Stomach smooth muscle (tissue), 2 donors: ENCODE measurements around the gene NCKAP1.
"Not testable (repeated sequence)": the region's sequence is repeated elsewhere in the genome, so short reads cannot be mapped to it uniquely, and the experiment has no call there.

ENCODE experiments used
- H3K27ac ChIP-seq: one replicate; pipeline ENCODE4 v1.7.0; 2013; ENCODE audit warnings: mild to moderate bottlenecking, low read length, inconsistent platforms
- H3K27me3 ChIP-seq, 2 donors: one replicate each; pipeline ENCODE4 v1.7.0; 2013; ENCODE audit warnings: low read length in 2 of 2; ENCODE audit not compliant: insufficient read depth in 2 of 2, control insufficient read depth in 1 of 2
- H3K36me3 ChIP-seq, 2 donors: one replicate each; pipeline ENCODE4 v1.7.0; 2013; ENCODE audit warnings: low read length in 2 of 2; ENCODE audit not compliant: control insufficient read depth in 2 of 2, insufficient read depth in 2 of 2
- H3K4me1 ChIP-seq: one replicate; pipeline ENCODE4 v1.7.0; 2013; ENCODE audit warnings: low read length; ENCODE audit not compliant: control insufficient read depth, insufficient read depth
- H3K4me3 ChIP-seq, 2 donors: one replicate each; pipeline ENCODE4 v1.7.0; 2013; ENCODE audit warnings: low read length in 2 of 2
- H3K9ac ChIP-seq, 2 donors: one replicate each; pipeline ENCODE4 v1.7.0; 2013; ENCODE audit warnings: low read length in 2 of 2, mild to moderate bottlenecking in 1 of 2
- H3K9me3 ChIP-seq, 2 donors: one replicate each; pipeline ENCODE4 v1.7.0; 2013; ENCODE audit warnings: low read length in 2 of 2; ENCODE audit not compliant: control insufficient read depth in 2 of 2
- donor health status: healthy.
- donor health status: Pancreatic carcinoma.

NCKAP1 gene

DNA sequence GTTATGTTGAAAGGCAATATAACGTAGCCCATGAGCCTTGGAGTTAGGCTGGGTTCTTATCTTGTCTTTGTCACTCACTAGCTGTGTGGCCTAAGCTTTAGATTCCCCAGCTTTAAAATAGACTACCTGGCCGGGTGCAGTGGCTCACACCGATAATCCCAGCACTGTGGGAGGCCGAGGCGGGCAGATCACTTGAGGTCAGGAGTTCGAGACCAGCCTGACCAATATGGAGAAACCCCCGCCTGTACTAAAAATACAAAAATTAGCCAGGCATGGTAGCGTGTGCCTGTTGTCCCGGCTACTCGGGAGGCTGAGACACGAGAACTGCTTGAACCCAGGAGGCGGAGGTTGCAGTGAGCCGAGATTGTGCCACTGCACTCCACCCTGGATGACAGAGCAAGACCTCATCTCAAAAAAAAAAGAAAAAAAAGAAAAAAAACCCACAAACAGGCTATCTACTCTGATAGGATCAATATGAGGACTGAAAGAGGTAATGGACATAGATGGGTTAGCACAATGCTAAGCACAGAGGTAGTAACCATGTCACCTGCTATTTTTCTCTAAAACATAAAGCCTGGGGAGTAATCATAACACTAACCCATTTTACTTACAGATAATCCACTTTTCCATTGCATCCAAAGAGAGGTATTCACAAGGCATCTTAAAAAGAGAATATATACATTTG lies 43.9 kb downstream of the NCKAP1 start:
- Histone ChIP-seq H3K27me3 (no peaks in the 10 kb centered on the region), H3K9ac (no peak overlapping the region), H3K4me3 (no peak overlapping the region), H3K27ac (no peak overlapping the region), H3K36me3 (peaks cover 14 to 27% of the 10 kb centered on the region in 2 donors), H3K9me3 (no peaks in the 10 kb centered on the region), H3K4me1 (no peaks in the 10 kb centered on the region)

DNA sequence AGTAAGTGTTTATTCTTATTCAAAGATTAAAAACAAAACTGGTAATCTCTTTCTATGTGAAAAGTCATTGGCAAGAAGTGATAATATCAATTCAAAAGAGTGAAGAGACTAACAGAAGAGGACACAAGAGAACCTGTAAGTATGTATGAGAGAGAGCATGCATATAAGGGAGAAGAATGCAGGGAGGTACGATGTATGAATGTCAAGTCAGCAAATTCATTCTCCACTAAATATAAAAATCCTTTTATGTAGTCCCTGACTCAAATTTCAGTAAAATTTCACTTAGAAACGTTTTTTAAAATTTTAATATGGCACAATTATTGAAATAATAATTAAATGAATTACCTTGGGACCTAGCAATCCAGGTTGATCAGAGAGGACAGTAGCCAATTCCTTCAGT lies 55.3 kb downstream of the NCKAP1 start:
- Histone ChIP-seq H3K36me3 (peaks cover 12 to 13% of the 10 kb centered on the region in 2 donors), H3K27me3 (no peaks in the 10 kb centered on the region), H3K9me3 (no peaks in the 10 kb centered on the region), H3K4me3 (no peak overlapping the region), H3K27ac (no peak overlapping the region), H3K4me1 (no peaks in the 10 kb centered on the region), H3K9ac (no peak overlapping the region)

DNA sequence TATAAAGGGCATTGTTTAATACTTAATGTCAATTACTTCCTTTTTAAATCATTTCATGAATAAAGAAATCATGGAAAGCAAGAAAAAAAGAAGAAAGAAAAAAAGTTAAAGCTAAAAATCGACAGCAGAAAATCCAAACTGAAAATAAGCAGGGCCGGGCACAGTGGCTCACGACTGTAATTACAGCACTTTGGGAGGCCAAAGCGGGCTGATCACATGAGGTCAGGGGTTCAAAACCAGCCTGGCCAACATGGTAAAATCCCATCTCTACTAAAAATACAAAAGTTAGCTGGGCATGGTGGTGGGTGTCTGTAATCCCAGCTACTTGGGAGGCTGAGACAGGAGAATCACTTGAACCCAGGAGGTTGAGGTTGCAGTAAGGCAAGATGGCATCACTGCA lies 56.8 kb downstream of the NCKAP1 start:
- not testable (repeated sequence) for H3K4me3 ChIP-seq, H3K9me3 ChIP-seq, H3K4me1 ChIP-seq, H3K27ac ChIP-seq, H3K27me3 ChIP-seq, H3K9ac ChIP-seq
- H3K36me3 ChIP-seq = peaks cover 11 to 12% of the 10 kb centered on the region in 2 donors

DNA sequence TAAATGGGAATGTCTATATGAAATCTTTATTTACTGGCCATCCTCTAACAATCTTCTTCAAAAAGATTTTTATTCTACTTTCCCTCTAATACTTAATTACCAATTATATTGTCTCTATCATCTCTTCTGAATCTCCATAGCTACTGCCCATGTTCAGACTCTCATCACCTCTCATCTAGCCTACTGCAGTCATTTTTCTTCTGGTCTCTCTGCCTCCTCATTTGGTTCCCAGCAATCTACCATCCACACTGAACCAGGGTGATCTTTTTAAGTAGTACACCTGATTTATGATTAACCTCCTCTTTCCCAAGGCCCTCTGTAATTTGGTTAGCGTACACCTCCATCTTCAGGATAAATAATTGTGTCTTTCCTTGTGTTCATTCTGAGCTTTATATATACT lies 57.6 kb downstream of the NCKAP1 start:
- no peaks in the 10 kb centered on the region for H3K27me3 ChIP-seq
- no peak overlapping the region for H3K27ac ChIP-seq
- H3K4me1 ChIP-seq = no peaks in the 10 kb centered on the region
- H3K36me3 ChIP-seq = peaks cover 11 to 12% of the 10 kb centered on the region in 2 donors
- H3K9ac ChIP-seq = no peak overlapping the region
- H3K9me3 ChIP-seq = no peaks in the 10 kb centered on the region
- no peak overlapping the region for H3K4me3 ChIP-seq

DNA sequence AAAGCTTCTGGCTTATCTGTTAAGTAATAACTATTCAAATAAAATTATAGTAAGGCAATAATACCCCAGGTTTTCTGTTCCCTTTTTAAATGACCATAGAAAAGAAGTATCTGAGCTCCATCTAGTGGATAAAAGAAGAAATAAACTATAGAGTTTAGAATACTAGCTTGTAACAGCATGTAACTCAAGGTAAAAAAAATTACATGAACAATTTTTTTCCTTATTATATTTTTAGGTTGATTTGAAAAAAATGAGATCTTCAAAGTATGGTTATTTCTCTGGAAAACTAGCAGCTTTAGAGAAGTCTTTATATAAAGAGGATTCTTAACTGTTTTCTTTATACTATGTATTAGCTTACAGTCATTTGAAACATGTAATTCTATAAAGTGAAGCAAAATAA lies 58.1 kb downstream of the NCKAP1 start:
- H3K27ac ChIP-seq = no peak overlapping the region

DNA sequence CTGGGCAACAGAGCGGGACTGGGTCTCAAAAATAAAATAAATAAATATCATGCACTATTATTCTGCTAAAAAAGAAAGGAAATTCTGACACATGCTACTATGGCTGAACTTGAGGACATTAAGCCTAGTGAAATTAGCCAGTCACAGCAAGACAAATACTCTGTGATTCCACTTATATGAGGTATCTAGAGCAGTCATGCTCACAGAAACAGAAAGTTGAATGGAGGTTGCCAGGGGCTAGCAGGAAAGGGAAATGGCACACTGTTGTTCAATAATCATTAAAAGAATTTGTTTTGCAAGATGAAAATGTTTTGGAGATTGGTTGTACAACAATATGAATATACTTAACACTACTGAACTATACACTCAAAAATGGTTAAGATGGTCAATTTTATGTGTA lies 60.8 kb downstream of the NCKAP1 start:
- H3K27ac ChIP-seq = no peak overlapping the region
- no peak overlapping the region for H3K9ac ChIP-seq
- peaks cover 7 to 12% of the 10 kb centered on the region in 2 donors for H3K36me3 ChIP-seq
- H3K27me3 ChIP-seq = no peaks in the 10 kb centered on the region
- H3K4me1 ChIP-seq = no peaks in the 10 kb centered on the region
- no peaks in the 10 kb centered on the region for H3K9me3 ChIP-seq
- no peak overlapping the region for H3K4me3 ChIP-seq

More for the DNA sequence above, 58.1 kb downstream of the NCKAP1 start:
- H3K36me3 ChIP-seq = peaks cover 11 to 12% of the 10 kb centered on the region in 2 donors
- H3K27me3 ChIP-seq = no peaks in the 10 kb centered on the region
- no peaks in the 10 kb centered on the region for H3K9me3 ChIP-seq
- H3K4me1 ChIP-seq = no peaks in the 10 kb centered on the region
- no peak overlapping the region for H3K9ac ChIP-seq
- no peak overlapping the region for H3K4me3 ChIP-seq

DNA sequence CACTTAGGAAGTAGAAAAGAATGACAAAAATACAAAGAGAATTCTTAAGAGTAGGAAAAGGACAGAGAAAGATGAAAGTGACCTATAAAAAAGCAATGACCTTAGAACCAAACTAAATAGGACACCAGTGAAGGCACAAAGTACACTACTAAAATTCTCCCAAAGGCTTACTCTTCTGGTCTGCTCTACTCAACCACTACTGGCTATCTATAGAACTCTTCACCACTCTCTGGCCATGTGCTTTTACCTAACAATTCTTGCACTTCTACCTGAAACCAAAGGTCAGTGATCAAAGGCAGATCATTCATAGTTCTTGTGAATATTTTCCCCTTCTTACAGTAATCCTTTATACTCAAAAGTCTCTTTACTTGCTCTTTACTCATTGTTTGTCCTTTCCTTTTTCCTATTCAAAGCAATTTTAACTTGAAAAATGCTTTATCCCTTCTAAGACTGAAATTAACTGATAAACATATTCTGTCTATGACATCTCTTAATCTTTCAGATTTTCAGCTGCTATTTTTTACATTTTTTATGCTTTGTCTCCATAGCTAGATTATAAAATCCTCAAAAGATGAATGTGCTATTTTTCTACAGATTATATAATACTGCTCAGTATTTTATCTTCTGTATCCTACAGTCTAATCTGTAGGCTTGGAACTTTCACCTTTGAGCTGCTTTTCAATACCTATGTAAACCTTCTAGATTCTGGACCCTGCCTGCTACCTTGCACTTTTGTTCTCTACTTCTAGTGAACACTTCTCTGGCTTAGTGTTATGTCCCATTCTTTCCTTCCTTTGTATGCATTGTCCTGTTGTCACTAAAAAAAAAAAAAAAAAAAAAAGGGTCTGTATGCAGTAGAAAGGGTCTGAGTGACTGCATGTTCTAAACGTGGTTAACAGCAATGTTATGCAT lies 64.6 kb downstream of the NCKAP1 start:
- no peak overlapping the region for H3K9ac ChIP-seq
- H3K27ac ChIP-seq = no peak overlapping the region
- no peaks in the 10 kb centered on the region for H3K27me3 ChIP-seq
- no peaks in the 10 kb centered on the region for H3K9me3 ChIP-seq
- H3K4me1 ChIP-seq = no peaks in the 10 kb centered on the region
- H3K36me3 ChIP-seq = peaks cover 2 to 10% of the 10 kb centered on the region in 2 donors
- H3K4me3 ChIP-seq = no peak overlapping the region

DNA sequence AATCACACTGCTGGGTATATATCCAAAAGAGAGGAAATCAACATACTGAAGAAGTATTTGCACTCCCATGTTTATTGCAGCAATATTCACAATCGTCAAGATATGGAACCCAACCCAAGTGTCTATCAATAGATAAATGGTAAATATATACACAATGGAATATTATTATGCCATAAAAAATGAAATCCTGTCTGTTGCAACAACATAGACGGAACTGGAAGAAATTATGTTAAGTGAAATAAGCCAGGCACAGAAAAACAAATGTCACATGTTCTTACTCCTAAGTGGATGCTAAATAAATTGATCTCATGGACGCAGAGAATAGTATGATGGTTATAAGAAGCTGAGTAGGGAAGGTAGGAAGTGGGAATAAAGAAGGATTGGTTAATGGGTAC lies 65.7 kb downstream of the NCKAP1 start:
- peaks cover 4 to 12% of the 10 kb centered on the region in 2 donors for H3K36me3 ChIP-seq
- H3K4me1 ChIP-seq = no peaks in the 10 kb centered on the region
- no peaks in the 10 kb centered on the region for H3K27me3 ChIP-seq
- H3K27ac ChIP-seq = no peak overlapping the region
- no peak overlapping the region for H3K9ac ChIP-seq
- no peak overlapping the region for H3K4me3 ChIP-seq
- H3K9me3 ChIP-seq = no peaks in the 10 kb centered on the region

DNA sequence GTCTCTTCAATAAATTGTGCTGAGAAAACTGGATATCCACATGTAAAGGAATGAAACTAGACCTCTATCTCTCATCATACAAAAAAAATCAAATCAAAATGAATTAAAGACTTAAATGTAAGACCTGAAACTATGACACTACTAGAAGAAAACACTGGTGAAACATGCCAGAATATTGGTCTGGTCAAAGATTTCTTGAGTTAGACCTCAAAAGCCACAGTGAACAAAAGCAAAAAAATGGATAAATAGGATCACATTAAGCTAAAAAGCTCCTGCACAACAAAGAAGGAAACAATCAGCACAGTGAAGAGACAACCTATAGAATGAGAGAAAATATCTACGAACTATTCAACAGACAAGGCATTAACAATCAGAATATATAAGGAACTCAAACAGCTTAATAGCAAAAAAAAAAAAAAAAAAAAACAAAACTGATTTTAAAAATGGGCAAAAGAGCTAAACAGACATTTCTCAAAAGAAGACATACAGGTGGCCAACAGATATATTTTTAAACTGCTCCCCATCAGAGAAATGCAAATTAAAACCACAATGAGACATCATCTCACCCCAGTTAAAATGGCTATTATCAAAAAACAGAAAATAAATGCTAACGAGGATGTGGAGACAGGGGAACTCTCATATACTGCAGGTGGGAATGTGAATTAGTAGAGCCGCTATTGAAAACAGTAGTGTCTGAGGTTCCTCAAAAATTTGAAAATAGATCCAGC lies 66.3 kb downstream of the NCKAP1 start:
- H3K4me1 ChIP-seq = no peaks in the 10 kb centered on the region
- no peak overlapping the region for H3K27ac ChIP-seq
- no peak overlapping the region for H3K9ac ChIP-seq
- H3K4me3 ChIP-seq = no peak overlapping the region
- H3K27me3 ChIP-seq = no peaks in the 10 kb centered on the region
- peaks cover 3 to 9% of the 10 kb centered on the region in 2 donors for H3K36me3 ChIP-seq
- H3K9me3 ChIP-seq = no peaks in the 10 kb centered on the region

DNA sequence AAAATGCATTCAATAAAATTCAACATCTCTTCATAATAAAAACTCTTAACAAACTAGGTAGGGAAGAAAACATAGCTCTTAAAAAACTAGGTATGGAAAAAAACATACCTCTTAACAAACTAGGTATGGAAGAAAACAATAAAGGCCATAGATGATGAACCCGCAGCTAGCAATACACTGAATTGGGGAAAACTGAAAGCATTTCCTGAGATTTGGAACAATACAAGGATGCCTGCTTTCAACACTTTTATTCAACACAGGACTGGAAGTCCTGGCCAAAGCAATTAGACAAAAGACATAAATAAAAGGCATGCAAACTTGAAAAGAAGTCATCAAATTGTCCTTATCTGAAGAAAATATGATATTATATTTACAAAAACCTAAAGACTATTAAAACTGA lies 67.8 kb downstream of the NCKAP1 start:
- Histone ChIP-seq H3K9ac (no peak overlapping the region), H3K4me3 (no peak overlapping the region), H3K36me3 (peaks cover 3 to 12% of the 10 kb centered on the region in 2 donors), H3K27ac (no peak overlapping the region), H3K9me3 (no peaks in the 10 kb centered on the region), H3K27me3 (no peaks in the 10 kb centered on the region), H3K4me1 (no peaks in the 10 kb centered on the region)
